D341Med (cell line): Measurements from ENCODE around the gene AP1M1.
"Not testable (repeated sequence)": the region's sequence is repeated elsewhere in the genome, so short reads cannot be mapped to it uniquely, and the experiment has no call there.

Source experiments
- DNase-seq: peaks from one replicate; pipeline ENCODE4 v3.0.0; 2012; ENCODE audit warnings: low spot score

Gene AP1M1

GRCh38 chr19:16197622-16198369 lies at the start of gene AP1M1:
Gene AP1M1, plus strand, starts transcription at chr19:16197911. Its CDS starts 116 bp downstream, at chr19:16198027.
- DNase-seq = peak; percentile 98

GRCh38 chr19:16148443-16149229 lies 49.1 kb upstream of the AP1M1 start:
- DNase-seq = no peak

GRCh38 chr19:16153582-16154336 lies 44.0 kb upstream of the AP1M1 start:
- no peak for DNase-seq

GRCh38 chr19:16154557-16154956 lies 43.2 kb upstream of the AP1M1 start:
- no peak for DNase-seq

- no peak for DNase-seq
Measured at GRCh38 chr19:16155128-16155527, 42.6 kb upstream of the AP1M1 start.

GRCh38 chr19:16156904-16157303 lies 40.8 kb upstream of the AP1M1 start:
- DNase-seq = no peak

GRCh38 chr19:16157601-16158000 lies 40.1 kb upstream of the AP1M1 start:
- DNase-seq = no peak

GRCh38 chr19:16159655-16160054 lies 38.1 kb upstream of the AP1M1 start:
- no peak for DNase-seq

- DNase-seq = no peak
Measured at GRCh38 chr19:16160445-16160942, 37.2 kb upstream of the AP1M1 start.

- no peak for DNase-seq
Measured at GRCh38 chr19:16160943-16161560, 36.7 kb upstream of the AP1M1 start.

- DNase-seq = no peak
Measured at GRCh38 chr19:16161840-16162239, 35.9 kb upstream of the AP1M1 start.

- DNase-seq = no peak
Measured at GRCh38 chr19:16164222-16164890, 33.4 kb upstream of the AP1M1 start.

- no peak for DNase-seq
Measured at GRCh38 chr19:16166417-16166816, 31.3 kb upstream of the AP1M1 start.

- DNase-seq = no peak
Measured at GRCh38 chr19:16167055-16167454, 30.7 kb upstream of the AP1M1 start.

GRCh38 chr19:16168465-16169081 lies 29.1 kb upstream of the AP1M1 start:
- no peak for DNase-seq

GRCh38 chr19:16170134-16170533 lies 27.6 kb upstream of the AP1M1 start:
- DNase-seq = no peak

- DNase-seq = no peak
Measured at GRCh38 chr19:16175954-16176353, 21.8 kb upstream of the AP1M1 start.

GRCh38 chr19:16178866-16179265 lies 18.8 kb upstream of the AP1M1 start:
- not testable (repeated sequence) for DNase-seq

GRCh38 chr19:16180611-16181010 lies 17.1 kb upstream of the AP1M1 start:
- DNase-seq = no peak

- DNase-seq = no peak
Measured at GRCh38 chr19:16184665-16185122, 13.0 kb upstream of the AP1M1 start.
